RPMI8226 (cell line): ENCODE results near the gene CYFIP1.

Experiments used
- DNase-seq: peaks from one replicate; pipeline ENCODE4 v3.0.0-alpha.2; 2015

The CYFIP1 gene

DNA sequence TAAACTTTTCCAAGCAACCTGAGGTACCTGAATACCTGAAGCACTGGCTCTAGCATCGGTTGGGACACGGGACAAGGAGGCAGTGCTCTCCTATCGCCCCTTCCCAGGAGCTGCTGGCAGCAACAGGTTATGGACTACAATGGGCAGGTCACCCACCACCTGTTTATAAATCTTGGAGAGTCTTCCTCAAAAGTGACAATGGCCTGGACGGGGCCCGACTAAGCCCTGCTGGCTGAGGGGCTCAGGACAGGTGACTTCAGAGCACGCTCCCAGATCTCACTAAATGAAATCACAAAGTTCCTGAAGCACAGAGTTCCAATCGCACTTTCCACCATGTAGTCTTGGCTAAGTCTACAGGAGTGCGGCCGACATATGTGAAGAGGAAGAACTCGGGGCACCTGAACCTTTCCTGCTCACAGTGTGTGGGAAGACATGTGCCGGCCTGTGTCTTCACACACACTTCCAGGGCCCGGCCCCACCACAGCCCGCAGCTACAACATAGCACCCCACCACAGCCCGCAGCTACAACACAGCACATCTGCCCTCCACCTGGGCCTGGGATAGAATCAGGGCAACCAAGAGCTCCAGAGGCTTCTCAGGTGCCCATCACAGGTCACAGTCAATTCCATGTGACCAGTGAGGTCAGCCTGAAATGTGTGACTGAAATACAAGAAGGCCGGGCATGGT is 12.9 kb downstream of the CYFIP1 start:
- no peak for DNase-seq

DNA sequence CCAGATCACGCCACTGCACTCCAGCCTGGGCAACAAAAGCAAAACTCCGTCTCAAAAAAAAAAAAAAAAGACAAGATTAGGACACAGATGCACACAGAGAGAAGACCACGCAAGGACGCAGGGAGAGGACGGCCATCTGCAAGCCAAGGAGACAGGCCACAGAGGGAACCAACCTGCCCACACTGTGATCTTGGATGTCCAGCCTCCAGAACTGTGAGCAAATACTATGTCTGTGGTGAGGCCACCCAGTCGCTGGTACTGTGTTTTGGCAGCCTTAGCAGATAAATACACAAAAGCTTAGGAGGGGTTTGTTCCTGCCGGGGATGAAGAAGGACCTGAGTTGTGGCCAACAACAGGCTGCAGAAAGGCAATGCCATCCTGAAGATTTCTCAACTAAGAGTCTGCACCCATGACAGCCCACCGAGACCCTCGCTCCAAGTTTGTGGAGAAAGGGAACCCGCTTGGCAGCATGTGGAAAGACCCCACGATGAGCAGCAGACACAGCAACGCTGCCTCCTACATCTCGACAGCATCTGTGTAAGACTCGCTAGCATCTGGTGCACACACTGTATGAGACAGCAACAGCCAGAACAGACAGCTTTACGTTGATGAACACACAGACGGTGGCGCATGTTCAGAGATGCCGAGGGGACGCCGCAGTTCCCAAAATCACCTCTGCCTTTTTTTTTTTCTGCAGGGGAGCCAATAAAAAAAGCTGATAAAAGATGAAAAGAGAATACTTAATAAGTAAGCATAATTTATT is 13.7 kb downstream of the CYFIP1 start:
- no peak for DNase-seq

DNA sequence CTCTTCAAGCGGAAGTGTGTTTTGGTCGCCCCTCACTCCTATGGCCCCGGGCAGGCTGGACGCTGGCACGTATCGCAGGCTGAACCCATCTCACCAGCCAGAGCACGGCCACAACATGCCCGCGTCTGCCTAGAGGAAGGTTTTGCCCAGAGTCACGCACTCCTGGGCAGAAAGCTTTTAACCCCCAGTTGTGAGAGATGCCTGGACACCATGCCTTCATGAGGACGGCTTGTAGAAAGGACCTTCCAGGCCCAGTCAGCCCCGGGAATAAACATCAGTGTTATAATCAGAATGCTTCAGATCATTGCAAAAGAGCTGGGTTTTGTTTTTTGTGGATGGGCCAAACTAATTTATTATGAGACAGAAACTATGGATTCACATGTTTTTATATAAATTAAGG is 16.5 kb downstream of the CYFIP1 start:
- DNase-seq = no peak

DNA sequence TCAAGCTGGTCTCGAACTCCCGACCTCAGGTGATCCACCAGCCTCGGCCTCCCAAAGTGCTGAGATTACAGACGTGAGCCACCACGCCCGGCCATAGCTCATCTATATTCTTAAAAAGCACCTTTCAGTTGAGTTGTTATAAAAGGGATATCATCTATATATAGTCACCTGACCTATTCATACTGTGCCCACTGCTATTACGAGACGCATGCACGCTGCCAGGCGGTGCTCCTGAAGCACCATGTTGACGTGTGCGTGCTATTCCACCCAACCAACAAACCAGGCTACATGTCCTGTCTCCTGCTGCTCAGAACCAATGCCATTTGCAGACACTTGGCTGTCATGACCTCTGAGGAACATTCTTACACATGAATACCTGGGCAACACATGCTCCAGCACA is 17.6 kb downstream of the CYFIP1 start:
- DNase-seq = no peak

DNA sequence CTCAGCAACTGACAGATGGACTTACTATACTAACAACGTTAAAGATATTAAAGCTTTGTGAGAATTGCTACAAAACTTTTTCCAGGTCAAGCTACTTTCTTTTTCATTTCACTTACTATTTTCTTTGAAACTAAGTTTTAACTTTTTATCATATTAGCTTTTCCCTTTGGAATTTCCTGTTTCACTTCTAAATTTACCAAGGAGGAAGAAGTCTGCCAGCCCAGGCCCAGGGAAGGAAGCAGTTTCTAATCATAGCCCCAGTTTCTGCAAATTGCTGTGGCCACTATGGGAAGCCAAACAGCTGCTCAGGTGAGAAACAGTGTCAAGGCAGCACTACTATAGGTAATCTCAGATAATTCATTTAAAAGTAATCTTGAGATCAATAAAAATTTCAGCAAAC is 18.4 kb downstream of the CYFIP1 start:
- DNase-seq = no peak

- no peak for DNase-seq
Observed at GRCh38 chr15:22960556-22960955, 19.6 kb downstream of the CYFIP1 start.

- no peak for DNase-seq
Observed at GRCh38 chr15:22960126-22960525, 20.0 kb downstream of the CYFIP1 start.

- DNase-seq = no peak
Observed at GRCh38 chr15:22959321-22960101, 20.7 kb downstream of the CYFIP1 start.

DNA sequence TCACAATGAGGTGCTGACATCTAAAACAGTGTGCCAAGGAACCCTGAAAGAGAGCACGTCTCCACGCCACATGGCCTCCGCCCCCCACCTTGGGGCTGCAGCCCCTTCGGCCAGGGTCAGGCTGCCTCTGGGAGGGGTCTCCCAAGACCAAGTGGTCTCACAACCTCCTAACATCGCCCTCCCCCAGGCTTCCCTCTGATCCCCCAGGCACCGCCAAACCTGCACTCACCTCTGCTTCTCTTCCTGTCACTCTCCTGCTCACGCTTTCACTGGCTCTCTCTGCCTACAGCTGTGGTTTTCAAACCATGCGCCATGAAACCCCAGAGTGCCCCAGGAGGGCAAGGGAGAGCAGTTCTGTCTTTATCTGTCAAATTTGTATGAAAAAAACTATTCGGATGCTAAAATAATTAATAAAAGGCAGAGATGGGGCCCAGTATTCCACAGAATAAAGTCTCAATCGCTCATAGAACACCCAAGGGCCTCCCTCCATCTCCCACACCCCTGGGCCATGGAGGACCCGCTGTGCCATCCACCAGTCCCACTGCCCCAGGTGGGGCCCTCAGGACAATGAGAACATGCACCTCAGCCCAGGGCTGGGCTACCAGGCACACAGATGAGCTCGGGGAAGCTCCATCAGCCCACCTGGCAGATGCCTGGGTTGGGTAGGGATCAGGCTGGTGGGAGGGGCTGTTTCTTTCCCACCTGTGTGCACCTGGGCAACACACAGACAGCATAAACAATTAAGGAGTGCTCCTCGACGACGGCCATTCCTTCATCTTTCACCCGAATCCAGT is 21.5 kb downstream of the CYFIP1 start:
- no peak for DNase-seq

GRCh38 chr15:22956978-22957260 is 23.2 kb downstream of the CYFIP1 start:
- no peak for DNase-seq

- no peak for DNase-seq
Observed at GRCh38 chr15:22956257-22956977, 23.8 kb downstream of the CYFIP1 start.

DNA sequence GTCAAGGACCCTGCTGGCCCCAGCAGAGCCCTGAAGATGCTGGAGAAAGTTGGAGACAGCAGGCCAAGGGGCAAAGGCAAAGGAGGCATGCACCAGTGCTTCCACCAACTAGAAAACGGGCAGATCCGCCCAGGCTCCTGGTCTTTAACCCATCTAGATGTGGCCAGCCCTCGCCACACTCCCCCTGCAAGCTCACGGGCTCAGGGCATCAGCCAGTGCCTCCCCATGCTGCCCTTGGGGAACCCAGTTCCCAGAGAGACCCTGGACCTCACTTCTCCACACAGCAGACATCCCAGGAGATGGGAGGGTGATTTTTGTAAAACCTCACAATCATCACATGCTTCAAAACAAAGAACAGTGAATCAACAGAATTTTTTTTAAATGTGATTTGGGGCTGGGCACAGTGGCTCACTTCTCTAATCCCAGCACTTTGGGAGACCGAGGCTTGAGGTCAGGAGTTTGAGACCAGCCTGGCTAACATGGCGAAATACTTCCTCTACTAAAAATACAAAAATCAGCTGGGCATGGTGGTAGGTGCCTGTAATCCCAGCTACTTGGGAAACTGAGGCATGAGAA is 24.5 kb downstream of the CYFIP1 start:
- no peak for DNase-seq

DNA sequence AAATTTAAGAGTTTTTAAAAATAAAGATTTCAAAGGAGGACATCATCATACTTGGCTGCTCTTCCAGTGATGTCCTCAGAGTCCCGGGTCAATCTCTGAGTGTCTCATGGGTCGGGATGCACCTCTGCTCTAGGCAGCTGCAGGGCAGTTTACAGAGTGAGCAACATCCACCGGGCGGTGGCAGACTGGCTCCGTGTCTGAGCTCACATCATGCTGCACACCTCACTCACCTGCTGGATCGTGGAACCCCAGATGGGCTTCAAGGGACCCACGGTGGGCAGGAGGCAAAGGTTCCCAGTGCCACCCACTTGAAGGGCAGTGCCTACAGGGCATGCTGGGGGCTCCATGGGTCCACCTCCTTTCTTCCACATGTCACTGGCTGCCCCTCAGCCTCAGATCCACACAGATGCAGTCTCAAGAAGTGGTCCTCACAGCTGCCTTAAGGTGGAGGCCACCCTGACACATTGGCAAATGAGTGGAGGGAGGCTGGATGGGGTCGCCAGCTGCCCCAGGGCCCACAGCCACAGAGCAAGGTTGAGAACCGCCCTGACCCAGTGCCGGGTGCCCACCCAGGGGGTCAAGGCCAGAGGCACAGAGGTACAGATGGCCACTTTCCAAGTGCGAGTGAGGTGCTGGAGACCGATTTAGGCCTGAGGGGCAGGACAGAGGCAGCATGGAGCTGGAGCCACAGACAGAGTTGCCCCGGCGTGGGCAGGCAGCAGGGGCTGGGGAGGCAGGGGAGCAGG is 25.2 kb downstream of the CYFIP1 start:
- no peak for DNase-seq

DNA sequence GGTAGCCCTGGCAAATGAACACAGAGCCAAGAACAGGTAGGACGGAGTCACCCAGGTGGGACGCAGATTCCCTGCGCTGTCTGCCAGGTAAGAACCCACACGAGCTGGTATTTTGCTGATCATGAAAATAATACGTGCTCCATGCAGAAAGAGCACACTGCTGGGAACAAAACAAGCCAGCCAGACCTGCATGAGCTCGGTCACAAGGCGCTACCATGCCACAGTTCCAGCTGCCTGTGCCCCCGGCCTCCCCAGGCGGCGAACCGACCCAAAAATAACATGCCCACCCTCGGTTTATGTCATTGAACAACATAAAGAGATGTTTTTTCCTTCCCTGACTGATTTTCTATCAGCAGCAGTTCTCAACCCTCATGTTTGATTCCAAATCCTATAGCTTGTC is 25.8 kb downstream of the CYFIP1 start:
- DNase-seq = no peak

DNA sequence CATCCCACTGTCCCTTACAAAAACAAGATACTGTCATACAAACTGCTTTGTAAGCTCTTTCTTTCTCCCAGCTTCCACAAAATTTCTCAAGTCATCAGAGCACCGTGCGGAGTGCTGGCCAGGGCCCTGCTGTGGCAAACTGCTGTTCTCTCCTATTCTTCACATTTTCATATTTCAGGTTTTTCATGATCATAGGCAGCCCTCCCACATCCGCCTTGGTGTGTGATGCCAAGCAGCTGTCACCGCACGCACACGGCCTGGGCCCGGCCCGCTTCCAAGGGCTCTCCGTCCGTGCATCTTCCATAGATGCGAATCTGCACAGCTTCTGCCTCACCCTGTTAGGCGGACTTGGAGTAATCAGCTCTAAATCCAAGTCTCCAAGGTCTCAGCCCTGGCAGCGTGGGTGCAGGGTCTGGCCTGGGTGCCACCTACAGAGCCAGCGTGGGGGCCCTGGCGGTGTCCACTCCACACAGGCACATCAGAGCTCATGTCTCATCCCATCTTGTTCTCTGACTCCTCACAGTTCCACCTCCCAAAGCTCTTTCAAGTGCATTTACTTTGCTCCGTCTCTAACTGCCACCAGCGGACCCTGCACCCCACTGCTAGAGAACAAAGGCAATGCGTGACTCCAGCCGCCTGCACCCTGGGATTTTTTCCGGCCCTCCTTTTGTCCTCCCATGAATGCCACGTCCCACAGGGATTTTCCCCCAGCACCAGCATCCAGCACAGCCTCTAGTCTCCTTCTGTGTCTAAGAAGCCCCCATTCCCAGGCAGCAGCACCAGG is 27.2 kb downstream of the CYFIP1 start:
- no peak for DNase-seq

DNA sequence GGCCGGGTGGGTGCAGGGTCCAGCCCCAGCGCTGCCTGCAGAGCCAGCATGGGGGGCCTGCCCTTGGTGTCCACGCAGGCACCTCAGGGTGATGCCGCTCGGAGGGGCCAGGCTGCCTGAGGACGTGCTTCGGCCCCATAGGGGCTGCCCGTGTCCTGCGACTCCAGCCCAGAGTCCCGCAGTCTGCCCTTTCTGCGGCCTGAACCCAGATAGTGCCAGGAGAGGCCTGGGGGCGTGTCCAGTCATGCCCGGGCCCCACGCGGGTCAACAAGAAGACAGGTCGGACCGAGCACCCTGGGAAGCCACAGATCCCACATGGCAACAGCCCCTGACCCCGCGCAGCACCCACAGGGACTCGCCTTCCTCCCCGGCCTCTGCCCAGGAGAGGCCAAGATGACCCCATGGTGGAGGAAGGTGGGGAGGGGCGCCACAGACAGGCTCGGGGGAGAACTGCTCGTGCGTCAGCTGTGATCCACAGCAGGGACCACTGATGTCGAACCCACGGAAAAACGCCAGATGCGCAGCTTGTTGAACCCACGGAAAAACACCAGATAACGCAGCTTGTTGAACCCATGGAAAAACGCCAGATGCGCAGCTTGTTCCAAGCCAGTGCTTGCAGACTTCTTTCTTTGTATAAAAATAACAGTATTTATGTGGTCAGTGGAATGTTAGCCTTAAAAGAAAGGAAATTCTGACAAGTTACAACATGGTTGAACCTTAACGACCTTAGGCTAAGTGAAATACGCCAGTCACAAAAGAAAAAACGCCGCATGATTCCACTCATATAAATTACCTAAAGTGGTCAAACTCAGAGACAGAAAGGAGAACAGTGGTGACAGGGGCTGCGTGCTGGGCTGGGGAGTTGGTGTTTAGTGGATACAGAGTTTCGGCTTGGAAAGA is 28.5 kb downstream of the CYFIP1 start:
- no peak for DNase-seq

DNA sequence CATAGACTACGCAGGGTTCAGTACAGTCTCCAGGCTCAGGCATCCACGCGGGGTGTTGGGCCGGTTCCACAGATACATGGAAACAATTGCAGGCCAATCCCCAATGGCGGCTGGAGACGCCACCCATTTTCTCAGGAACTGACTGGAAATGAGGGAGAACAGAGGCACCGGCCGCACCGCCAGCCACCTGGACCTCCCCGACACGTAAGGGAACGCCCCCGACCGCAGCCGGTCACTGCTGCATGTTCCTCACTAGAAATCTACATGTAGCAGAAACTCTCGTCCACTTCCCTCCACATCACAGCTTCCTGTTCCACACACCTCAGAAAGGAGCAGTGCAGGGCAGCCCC is 29.2 kb downstream of the CYFIP1 start:
- no peak for DNase-seq

DNA sequence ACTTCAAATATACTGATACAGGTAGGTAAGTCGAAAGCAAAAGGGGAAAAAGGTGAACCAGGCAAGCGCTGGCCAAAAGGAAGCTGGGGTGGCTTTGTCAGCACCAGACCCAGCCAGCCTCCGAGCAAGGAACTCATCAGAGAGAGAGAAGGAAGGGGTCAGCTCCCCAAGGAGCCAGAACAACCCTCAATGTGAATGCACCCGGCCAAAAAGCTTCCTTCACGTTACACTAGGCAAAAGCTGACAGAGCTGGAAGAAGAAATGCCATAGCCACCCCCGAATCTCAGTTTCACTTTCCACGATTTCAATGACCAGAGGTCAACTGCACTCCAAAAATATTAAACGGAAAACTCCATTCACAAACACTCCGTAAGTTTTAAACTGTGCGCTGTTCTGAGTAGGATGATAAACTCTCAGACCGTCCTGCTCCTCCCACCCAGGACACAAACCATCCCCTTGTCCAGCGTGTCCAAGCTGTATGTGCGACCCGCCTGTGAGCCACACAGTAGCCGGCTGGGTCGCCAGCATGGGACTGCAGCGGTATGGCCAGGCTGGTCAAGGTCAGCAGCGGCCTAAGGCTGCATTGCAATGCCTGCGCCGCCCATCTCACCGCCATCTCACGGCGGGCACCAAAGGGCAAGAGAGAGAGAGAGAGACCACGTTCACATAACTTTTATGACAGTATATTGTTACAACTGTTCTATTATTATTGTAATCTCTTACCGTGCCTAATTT is 29.7 kb downstream of the CYFIP1 start:
- DNase-seq = no peak

DNA sequence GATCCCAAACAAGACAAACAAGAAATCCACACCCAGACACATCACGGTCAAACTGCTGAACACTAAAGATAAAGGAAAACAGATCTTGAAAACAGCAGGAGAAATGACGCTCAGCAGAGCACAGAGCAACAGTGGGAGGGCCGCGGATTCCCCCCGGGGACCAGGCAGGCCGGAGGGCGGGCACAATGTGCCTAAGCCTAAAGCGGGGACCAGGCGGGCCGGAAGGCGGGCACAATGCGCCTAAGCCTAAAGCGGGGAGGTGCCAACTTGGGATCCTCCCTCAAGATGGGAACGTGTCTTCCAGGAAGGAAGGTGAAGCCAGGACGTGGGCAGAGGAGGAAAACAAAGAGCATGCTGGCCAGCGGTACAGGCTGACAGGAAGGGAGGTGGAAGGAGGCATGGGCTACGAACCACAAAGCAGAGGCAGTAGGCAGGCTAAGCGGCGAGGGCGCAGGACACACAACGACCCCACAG is 31.1 kb downstream of the CYFIP1 start:
- DNase-seq = no peak
